ENCODE data around the gene DLX5. TPM values are rescaled to one million over a fixed set of nuclear protein-coding genes. Genes with fewer than 3 reads are reported as not detected.

DLX5 gene
- total and polyA plus RNA-seq, 5 experiments from 2014 or later = not detected

DNA sequence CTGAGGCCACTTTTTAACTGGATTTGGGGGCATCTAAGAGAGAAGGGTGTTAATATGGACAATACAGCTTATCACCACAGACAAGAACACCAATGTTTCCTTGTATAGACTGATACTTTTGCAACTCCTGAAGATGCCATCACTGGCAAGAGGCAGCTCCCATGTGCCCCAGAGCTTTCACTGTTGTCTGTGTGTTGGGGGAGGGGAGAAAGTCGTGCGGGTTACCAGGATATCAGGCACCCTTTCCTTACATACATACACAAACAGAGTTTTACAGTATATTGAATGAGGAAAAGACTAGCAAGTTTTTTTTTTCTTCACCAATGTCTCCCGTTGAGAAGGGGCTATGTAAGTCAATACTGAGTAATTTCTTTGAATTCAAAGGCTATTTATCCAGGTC is 23.4 kb downstream of the DLX5 start:
- Mint-ChIP-seq H3K27ac (peak overlapping the region in 1 of 10 donors; percentile 54), H3K4me1 (peaks cover 7 to 30% (median 24%) of the 10 kb centered on the region in 4 donors), H3K9me3 (peaks cover 0 to 31% (median 4%) of the 10 kb centered on the region in 9 donors), H3K4me3 (no peak overlapping the region), H3K27me3 (peaks cover 65 to 89% (median 75%) of the 10 kb centered on the region in 5 donors), H3K36me3 (peaks cover 3 to 28% (median 5%) of the 10 kb centered on the region in 3 donors)
- DNase-seq = no peak
- ATAC-seq = no peak
- POLR2A ChIA-PET = no interaction called here

DNA sequence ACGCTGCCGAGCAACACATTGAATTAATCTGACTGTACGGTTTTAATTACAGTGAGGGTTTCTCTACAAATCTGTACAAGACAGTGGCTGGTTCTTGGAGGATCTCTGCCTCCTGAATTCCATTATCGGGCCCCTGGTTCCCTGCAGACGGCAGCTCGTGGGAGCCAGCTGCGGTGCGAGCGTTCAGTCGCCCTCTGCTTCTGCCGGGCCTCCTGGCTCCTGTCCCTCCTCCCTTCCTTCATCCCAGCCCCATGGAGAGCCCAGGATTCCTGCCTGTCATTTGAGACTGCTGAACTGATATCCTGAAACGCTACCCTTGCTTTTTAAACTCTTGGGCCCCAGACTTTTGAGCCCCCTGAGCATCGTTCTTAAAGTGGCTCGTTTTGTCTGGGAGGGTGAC is 25.9 kb downstream of the DLX5 start:
- Mint-ChIP-seq H3K4me3 (peak overlapping the region in 1 of 10 donors; percentile 8), H3K9me3 (peaks cover 0 to 36% (median 4%) of the 10 kb centered on the region in 9 donors), H3K27me3 (peaks cover 78 to 100% (median 87%) of the 10 kb centered on the region in 5 donors), H3K36me3 (peaks cover 3 to 35% (median 5%) of the 10 kb centered on the region in 3 donors), H3K27ac (no peak overlapping the region), H3K4me1 (peaks cover 3 to 27% (median 9%) of the 10 kb centered on the region in 4 donors)
- no peak for DNase-seq
- POLR2A ChIA-PET = no interaction called here
- ATAC-seq = no peak

GRCh38 chr7:96998333-96998732 is 26.3 kb downstream of the DLX5 start:
- DNase-seq (no peak), ATAC-seq (no peak)
- H3K27me3 Mint-ChIP-seq = peaks cover 78 to 100% (median 89%) of the 10 kb centered on the region in 5 donors
- no peak overlapping the region for H3K27ac Mint-ChIP-seq
- H3K9me3 Mint-ChIP-seq = peaks cover 0 to 35% (median 4%) of the 10 kb centered on the region in 9 donors
- peaks cover 5 to 35% (median 5%) of the 10 kb centered on the region in 3 donors for H3K36me3 Mint-ChIP-seq
- H3K4me1 Mint-ChIP-seq = peaks cover 2 to 23% (median 9%) of the 10 kb centered on the region in 4 donors
- POLR2A ChIA-PET = no interaction called here
- H3K4me3 Mint-ChIP-seq = no peak overlapping the region

DNA sequence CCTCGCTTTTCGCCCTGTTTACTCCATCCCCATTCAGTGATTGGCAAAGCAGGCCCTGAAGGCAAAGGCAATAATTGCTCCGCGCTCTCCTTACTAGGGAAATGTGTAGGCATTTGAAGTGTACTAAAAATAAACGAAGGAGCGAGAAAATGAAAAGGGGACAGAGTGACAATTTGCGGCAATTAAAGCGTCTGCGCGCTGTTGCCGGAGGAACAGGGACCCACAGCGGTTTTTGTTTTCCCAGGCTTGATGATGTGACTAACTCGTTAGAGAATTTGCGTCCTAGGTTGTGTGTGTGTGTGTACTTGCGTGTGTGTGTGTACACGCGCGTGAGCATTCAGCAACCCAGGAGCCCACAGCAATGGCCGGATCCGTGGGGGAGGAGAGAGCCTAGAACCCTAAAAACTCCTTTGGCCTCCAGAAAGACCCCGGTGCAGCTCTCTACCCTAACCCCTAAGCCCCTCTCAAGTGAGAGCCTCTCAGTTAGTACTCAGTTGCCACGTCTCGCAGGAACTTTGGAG is 27.1 kb downstream of the DLX5 start:
- Mint-ChIP-seq H3K4me3 (no peak overlapping the region), H3K4me1 (peaks cover 0 to 23% (median 11%) of the 10 kb centered on the region in 4 donors), H3K27me3 (peaks cover 76 to 100% (median 88%) of the 10 kb centered on the region in 5 donors), H3K36me3 (peaks cover 6 to 35% (median 9%) of the 10 kb centered on the region in 3 donors), H3K27ac (peak overlapping the region in 1 of 10 donors; percentile 34), H3K9me3 (peaks cover 0 to 35% (median 8%) of the 10 kb centered on the region in 9 donors)
- ATAC-seq = no peak
- DNase-seq = no peak
- POLR2A ChIA-PET = no interaction called here

- Mint-ChIP-seq H3K36me3 (peaks cover 3 to 35% (median 9%) of the 10 kb centered on the region in 3 donors), H3K27me3 (peaks cover 72 to 100% (median 88%) of the 10 kb centered on the region in 5 donors), H3K4me1 (peaks cover 0 to 28% (median 13%) of the 10 kb centered on the region in 4 donors), H3K27ac (peak overlapping the region in 1 of 10 donors; percentile 58), H3K4me3 (no peak overlapping the region), H3K9me3 (peaks cover 0 to 37% (median 11%) of the 10 kb centered on the region in 9 donors)
- POLR2A ChIA-PET = no interaction called here
- no peak for DNase-seq
- no peak for ATAC-seq
Observed at GRCh38 chr7:96996958-96997511, 27.6 kb downstream of the DLX5 start.

- Mint-ChIP-seq H3K27me3 (peaks cover 69 to 100% (median 89%) of the 10 kb centered on the region in 5 donors), H3K4me3 (no peak overlapping the region), H3K27ac (peak overlapping the region in 1 of 10 donors; percentile 58), H3K36me3 (peaks cover 2 to 35% (median 6%) of the 10 kb centered on the region in 3 donors), H3K9me3 (peaks cover 0 to 40% (median 11%) of the 10 kb centered on the region in 9 donors), H3K4me1 (peaks cover 0 to 35% (median 13%) of the 10 kb centered on the region in 4 donors)
- no peak for DNase-seq
- POLR2A ChIA-PET = no interaction called here
- no peak for ATAC-seq
Observed at GRCh38 chr7:96996111-96996957, 28.3 kb downstream of the DLX5 start.

- Mint-ChIP-seq H3K36me3 (peaks cover 2 to 35% (median 6%) of the 10 kb centered on the region in 3 donors), H3K9me3 (peaks cover 0 to 40% (median 11%) of the 10 kb centered on the region in 9 donors), H3K27me3 (peaks cover 61 to 100% (median 81%) of the 10 kb centered on the region in 5 donors), H3K4me1 (peaks cover 0 to 35% (median 13%) of the 10 kb centered on the region in 4 donors), H3K27ac (peak overlapping the region in 1 of 10 donors; percentile 78), H3K4me3 (no peak overlapping the region)
- POLR2A ChIA-PET = no interaction called here
- DNase-seq (no peak), ATAC-seq (no peak)
Observed at GRCh38 chr7:96995406-96996110, 29.1 kb downstream of the DLX5 start.

DNA sequence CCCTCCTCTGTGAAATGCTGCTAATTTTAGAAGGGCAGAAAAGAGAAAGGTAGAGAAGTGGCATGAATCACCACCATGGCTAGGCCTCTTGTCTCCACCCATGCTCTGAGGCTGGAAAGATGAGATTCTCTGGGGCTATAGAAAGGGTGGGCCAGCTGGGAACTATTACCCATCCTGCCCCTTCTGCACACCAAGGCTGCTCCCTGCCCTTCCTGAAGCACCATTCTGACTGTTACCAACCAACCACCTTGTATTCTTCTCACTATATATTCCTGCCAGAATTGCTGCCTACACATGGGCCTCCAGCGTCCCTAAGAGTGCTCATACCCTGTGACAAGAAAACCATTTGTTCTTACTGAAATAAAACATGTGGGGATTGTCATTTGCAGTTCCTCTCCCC is 30.7 kb downstream of the DLX5 start:
- Mint-ChIP-seq H3K9me3 (peaks cover 0 to 39% (median 11%) of the 10 kb centered on the region in 9 donors), H3K27ac (peak overlapping the region in 1 of 10 donors; percentile 25), H3K4me1 (peaks cover 0 to 44% (median 14%) of the 10 kb centered on the region in 4 donors), H3K4me3 (no peak overlapping the region), H3K36me3 (peaks cover 2 to 28% (median 6%) of the 10 kb centered on the region in 3 donors), H3K27me3 (peaks cover 55 to 100% (median 80%) of the 10 kb centered on the region in 5 donors)
- ATAC-seq (no peak), DNase-seq (no peak)
- POLR2A ChIA-PET = no interaction called here

GRCh38 chr7:96993094-96993865 is 31.4 kb downstream of the DLX5 start:
- no peak for ATAC-seq
- H3K4me3 Mint-ChIP-seq = peak overlapping the region in 1 of 10 donors; percentile 30
- peaks cover 0 to 41% (median 12%) of the 10 kb centered on the region in 4 donors for H3K4me1 Mint-ChIP-seq
- peaks cover 57 to 100% (median 80%) of the 10 kb centered on the region in 5 donors for H3K27me3 Mint-ChIP-seq
- H3K9me3 Mint-ChIP-seq = peaks cover 0 to 35% (median 11%) of the 10 kb centered on the region in 9 donors
- peaks cover 2 to 26% (median 6%) of the 10 kb centered on the region in 3 donors for H3K36me3 Mint-ChIP-seq
- DNase-seq = no peak
- H3K27ac Mint-ChIP-seq = no peak overlapping the region
- POLR2A ChIA-PET = no interaction called here

- peaks cover 0 to 38% (median 10%) of the 10 kb centered on the region in 4 donors for H3K4me1 Mint-ChIP-seq
- DNase-seq (no peak), ATAC-seq (no peak)
- peaks cover 0 to 32% (median 11%) of the 10 kb centered on the region in 9 donors for H3K9me3 Mint-ChIP-seq
- H3K27me3 Mint-ChIP-seq = peaks cover 53 to 100% (median 75%) of the 10 kb centered on the region in 5 donors
- POLR2A ChIA-PET = no interaction called here
- peak overlapping the region in 1 of 10 donors; percentile 82 for H3K27ac Mint-ChIP-seq
- H3K4me3 Mint-ChIP-seq = no peak overlapping the region
- H3K36me3 Mint-ChIP-seq = peaks cover 2 to 24% (median 6%) of the 10 kb centered on the region in 3 donors
Observed at GRCh38 chr7:96992192-96993005, 32.2 kb downstream of the DLX5 start.

Data from naive thymus-derived CD8-positive, alpha-beta T cell (primary cell).